SK-N-MC (cell line): ENCODE data around the gene RNF14.

Source experiments
- DNase-seq: peaks from one replicate; pipeline ENCODE4 v3.0.0-alpha.2; 2011; ENCODE audit warnings: low read depth, low spot score
- H3K27ac ChIP-seq: fragments of 200-600 bp; sonication (generic); 2 replicates; pipeline ENCODE4 v1.5.1; 2016; ENCODE audit warnings: mixed run types
- H3K36me3 ChIP-seq: fragments of 200-600 bp; sonication (generic); 2 replicates; pipeline ENCODE4 v1.6.1; 2017; ENCODE audit warnings: antibody characterized with exemption, low read length, mixed read lengths; ENCODE audit not compliant: insufficient read depth
- H3K4me3 ChIP-seq: fragments of 200-600 bp; sonication (generic); 2 replicates; pipeline ENCODE4 v1.5.1; 2016
- H3K9ac ChIP-seq: fragments of 200-600 bp; sonication (generic); 2 replicates; pipeline ENCODE4 v1.8.0; 2017; ENCODE audit warnings: mixed run types, mixed read lengths; ENCODE audit not compliant: insufficient read length
- H3K9me3 ChIP-seq: fragments of 200-600 bp; sonication (generic); 2 replicates; pipeline ENCODE4 v1.6.1; 2017; ENCODE audit warnings: low read depth, mild to moderate bottlenecking, antibody characterized with exemption, low read length, moderate library complexity, mixed read lengths
- EZH2 ChIP-seq: fragments of 200-600 bp; sonication (generic); IDR thresholded peaks from one replicate; pipeline ENCODE4 v1.6.1; 2017; ENCODE audit warnings: antibody characterized with exemption
- FOXP2 ChIP-seq: optimal IDR thresholded peaks from 2 replicates; pipeline ENCODE3; 2011; ENCODE audit warnings: mild to moderate bottlenecking, moderate library complexity; ENCODE audit not compliant: insufficient read depth; ENCODE audit errors: extremely low read length, control extremely low read depth
- POLR2AphosphoS5 ChIP-seq: IDR thresholded peaks from 2 replicates; pipeline ENCODE4 v1.6.1; 2012; ENCODE audit warnings: mild to moderate bottlenecking, low read depth, low read length, borderline replicate concordance

RNF14 gene

DNA sequence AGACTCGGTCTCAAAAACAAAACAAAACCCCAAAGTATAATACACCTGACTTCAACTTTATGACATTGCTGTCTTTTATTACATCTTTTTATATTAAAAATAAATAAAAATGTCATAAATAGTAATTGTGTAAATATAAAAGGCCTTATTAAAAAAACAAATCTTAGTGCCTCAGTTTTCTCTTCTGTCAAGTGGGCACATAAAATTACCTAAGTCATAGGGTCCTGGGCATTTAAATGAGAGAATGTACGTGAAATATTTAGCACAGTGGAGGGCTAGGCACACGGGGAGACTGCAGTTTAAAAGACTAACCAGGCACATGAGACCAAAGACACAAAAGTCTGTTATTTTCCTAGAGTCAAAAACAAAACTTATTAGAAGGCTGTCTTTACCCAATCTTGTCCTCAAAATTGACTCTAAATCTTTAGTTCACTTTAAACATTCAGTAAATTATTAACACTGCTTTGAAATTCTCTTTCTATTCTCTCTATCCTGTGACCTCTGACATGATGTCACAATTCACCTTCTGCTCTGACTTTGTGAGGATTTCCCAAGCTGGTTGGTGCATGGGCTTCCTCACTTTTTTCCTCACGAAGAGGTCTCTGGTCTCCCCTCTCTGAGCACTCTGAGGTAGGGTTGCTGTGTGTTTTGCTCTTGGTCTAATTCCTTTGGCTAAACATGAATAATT lies 2.5 kb upstream of the RNF14 start:
- no peaks in the 10 kb centered on the region for H3K9me3 ChIP-seq
- TF ChIP-seq POLR2AphosphoS5 (no peak), FOXP2 (no peak), EZH2 (no peak)
- H3K27ac ChIP-seq, result no peak overlapping the region
- H3K9ac ChIP-seq, result no peak overlapping the region
- no peak for DNase-seq
- no peak overlapping the region for H3K4me3 ChIP-seq
- no peaks in the 10 kb centered on the region for H3K36me3 ChIP-seq

DNA sequence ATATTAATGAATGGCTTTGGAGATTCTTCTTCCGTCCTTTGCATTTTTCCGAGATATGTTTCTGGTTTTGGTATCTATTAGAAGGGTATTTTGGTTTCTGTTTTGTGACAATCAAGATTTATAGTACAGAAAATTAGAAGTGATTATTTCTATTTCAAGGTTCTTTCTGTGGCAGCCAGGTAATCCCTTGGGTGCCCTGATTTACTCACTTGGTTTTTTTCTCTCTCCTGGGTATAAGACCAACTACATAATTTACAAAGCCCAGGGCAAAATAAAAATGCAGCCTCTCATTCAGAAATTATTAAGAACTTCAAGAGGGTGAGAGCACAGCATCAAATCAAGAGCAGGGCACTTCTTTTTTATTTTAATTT lies 2.0 kb upstream of the RNF14 start:
- Histone ChIP-seq H3K27ac (no peak overlapping the region), H3K9me3 (no peaks in the 10 kb centered on the region), H3K36me3 (peaks cover under 1% of the 10 kb centered on the region; the same call in 1 of the 2 replicates), H3K9ac (no peak overlapping the region), H3K4me3 (no peak overlapping the region)
- no peak for TF ChIP-seq FOXP2
- TF ChIP-seq EZH2, result no peak
- no peak for TF ChIP-seq POLR2AphosphoS5
- DNase-seq, result no peak

DNA sequence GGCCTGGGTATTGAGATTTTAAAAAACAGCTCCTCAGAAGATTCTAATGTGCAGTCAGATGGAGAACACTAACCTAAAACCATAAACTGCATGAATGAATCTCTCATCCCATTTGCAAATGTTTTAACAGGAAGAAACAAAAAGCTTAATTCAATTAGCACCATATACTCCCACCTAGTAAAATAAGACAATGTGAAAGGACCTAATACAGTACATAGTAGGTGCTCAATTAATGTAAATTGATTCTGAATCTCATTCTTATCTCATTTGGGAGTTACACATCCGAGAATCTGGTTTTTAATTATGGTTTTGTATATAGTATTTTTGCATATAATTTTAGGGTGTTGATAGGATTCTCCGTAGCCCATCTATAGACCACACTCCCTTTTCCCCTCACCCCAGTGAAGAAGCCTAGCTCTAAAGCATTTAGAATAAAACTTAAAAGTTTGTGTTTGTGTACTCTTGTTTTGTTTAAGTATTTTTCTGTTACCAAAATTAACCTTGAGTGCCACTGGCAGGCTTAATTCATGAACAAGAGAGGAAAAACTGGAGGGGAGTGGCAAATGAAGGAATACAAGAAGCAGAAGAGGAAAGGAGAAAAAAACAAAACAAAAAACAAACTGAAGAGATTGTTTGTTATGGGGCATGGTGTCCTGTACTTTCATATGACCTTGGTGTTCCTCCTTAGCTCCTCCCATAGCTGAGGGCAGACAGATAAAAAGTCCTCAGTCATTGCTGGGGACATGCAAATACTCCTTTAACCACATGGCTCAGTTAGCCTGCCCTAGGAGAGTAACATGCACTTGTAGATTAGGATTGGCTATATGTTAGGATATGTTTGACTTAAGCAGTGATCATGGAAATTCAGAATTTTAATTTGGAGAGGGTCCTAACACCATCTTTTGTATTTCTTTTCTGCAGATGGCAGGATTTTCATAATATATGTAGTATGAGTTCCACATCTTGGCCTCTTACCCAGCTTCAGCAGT lies 1.2 kb downstream of the RNF14 start:
- Histone ChIP-seq H3K9ac (peak overlapping the region; percentile 94), H3K4me3 (peak overlapping the region; percentile 94), H3K9me3 (no peaks in the 10 kb centered on the region), H3K36me3 (peaks cover 23% of the 10 kb centered on the region), H3K27ac (0 out of 2 replicates have a peak overlapping the region, but pooled peaks have one; percentile 32)
- DNase-seq, result no peak
- no peak for TF ChIP-seq FOXP2

- no peaks in the 10 kb centered on the region for H3K9me3 ChIP-seq
- TF ChIP-seq EZH2 (no peak), FOXP2 (no peak), POLR2AphosphoS5 (no peak)
- no peak overlapping the region for H3K4me3 ChIP-seq
- no peak overlapping the region for H3K9ac ChIP-seq
- peaks cover 49% of the 10 kb centered on the region for H3K36me3 ChIP-seq
- H3K27ac ChIP-seq, result no peak overlapping the region
- DNase-seq, result no peak
Observed at GRCh38 chr5:141973871-141974595, 5.1 kb downstream of the RNF14 start.

GRCh38 chr5:141976176-141976575 lies 7.3 kb downstream of the RNF14 start:
- Histone ChIP-seq H3K36me3 (peaks cover 64% of the 10 kb centered on the region), H3K4me3 (no peak overlapping the region), H3K27ac (no peak overlapping the region)

DNA sequence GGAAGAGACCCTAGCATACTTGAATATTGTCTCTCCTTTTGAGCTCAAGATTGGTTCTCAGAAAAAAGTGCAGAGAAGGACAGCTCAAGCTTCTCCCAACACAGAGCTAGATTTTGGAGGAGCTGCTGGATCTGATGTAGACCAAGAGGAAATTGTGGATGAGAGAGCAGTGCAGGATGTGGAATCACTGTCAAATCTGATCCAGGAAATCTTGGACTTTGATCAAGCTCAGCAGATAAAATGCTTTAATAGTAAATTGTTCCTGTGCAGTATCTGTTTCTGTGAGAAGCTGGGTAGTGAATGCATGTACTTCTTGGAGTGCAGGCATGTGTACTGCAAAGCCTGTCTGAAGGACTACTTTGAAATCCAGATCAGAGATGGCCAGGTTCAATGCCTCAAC lies 9.5 kb downstream of the RNF14 start:
- no peak for DNase-seq
- no peak overlapping the region for H3K9ac ChIP-seq
- H3K27ac ChIP-seq, result no peak overlapping the region
- no peak overlapping the region for H3K4me3 ChIP-seq
- H3K9me3 ChIP-seq, result no peaks in the 10 kb centered on the region
- H3K36me3 ChIP-seq, result peaks cover 75% of the 10 kb centered on the region
- no peak for TF ChIP-seq FOXP2
- no peak for TF ChIP-seq EZH2
- TF ChIP-seq POLR2AphosphoS5, result no peak

More at GRCh38 chr5:141976176-141976575, 7.3 kb downstream of the RNF14 start:
- no peak for DNase-seq
- TF ChIP-seq FOXP2, result no peak
- Histone ChIP-seq H3K9me3 (no peaks in the 10 kb centered on the region), H3K9ac (no peak overlapping the region)

DNA sequence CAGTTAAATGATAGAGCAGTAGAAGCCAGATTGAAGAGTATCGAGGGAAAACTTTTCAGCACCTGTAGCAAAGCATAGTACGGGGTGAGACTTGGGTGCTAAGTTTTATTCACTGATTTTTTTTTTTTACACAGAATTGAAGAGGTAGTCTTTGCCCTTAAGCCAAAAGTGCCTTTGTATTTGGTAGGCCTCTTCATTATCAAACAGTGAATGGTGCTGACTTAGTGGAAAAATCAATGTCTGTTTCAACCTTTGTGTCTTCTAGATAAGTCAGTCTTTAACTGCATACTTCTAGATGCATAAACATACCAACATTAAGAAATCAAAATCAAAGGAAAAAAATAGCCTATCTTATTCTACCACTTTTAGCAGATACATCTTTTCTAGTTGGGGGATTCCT lies 13.7 kb downstream of the RNF14 start:
- no peak overlapping the region for H3K27ac ChIP-seq
- TF ChIP-seq FOXP2 (no peak), EZH2 (no peak), POLR2AphosphoS5 (no peak)
- DNase-seq, result no peak
- H3K36me3 ChIP-seq, result peaks cover 86% of the 10 kb centered on the region
- H3K9me3 ChIP-seq, result no peaks in the 10 kb centered on the region
- H3K4me3 ChIP-seq, result no peak overlapping the region
- H3K9ac ChIP-seq, result no peak overlapping the region

- no peaks in the 10 kb centered on the region for H3K9me3 ChIP-seq
- TF ChIP-seq FOXP2 (no peak), POLR2AphosphoS5 (no peak), EZH2 (no peak)
- no peak overlapping the region for H3K4me3 ChIP-seq
- peaks cover 65% of the 10 kb centered on the region for H3K36me3 ChIP-seq
- no peak for DNase-seq
- H3K27ac ChIP-seq, result no peak overlapping the region
- no peak overlapping the region for H3K9ac ChIP-seq
Observed at GRCh38 chr5:141986072-141986471, 17.2 kb downstream of the RNF14 start.
